Measurements from ENCODE around the gene PLCL1.

Gene PLCL1

DNA sequence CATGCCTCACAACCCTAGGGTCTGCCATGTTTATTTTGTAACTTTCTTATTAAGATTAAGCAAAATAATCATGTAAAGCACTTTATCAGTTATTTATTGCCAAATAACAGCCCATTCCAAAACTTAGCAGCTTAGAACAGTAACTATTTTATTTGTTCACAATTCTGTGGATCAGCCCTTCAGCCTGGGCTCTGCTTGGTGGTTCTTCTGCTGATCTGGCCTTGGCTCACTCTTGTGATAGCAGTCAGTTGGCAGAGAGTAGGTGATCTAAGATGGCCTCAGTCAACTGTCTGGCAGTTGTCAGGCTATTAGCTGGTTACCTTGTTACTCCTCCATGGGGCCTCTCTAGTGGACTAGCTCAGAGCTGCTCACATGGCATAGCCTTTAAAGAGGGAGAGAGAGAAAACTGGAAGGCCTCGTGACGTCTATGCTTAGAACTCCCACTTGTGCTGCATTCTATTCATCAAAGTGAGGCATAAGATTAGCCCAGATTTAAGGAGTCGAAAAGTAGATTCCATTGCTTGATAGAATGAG lies 54.3 kb downstream of the PLCL1 start:
- no peak for DNase-seq

DNA sequence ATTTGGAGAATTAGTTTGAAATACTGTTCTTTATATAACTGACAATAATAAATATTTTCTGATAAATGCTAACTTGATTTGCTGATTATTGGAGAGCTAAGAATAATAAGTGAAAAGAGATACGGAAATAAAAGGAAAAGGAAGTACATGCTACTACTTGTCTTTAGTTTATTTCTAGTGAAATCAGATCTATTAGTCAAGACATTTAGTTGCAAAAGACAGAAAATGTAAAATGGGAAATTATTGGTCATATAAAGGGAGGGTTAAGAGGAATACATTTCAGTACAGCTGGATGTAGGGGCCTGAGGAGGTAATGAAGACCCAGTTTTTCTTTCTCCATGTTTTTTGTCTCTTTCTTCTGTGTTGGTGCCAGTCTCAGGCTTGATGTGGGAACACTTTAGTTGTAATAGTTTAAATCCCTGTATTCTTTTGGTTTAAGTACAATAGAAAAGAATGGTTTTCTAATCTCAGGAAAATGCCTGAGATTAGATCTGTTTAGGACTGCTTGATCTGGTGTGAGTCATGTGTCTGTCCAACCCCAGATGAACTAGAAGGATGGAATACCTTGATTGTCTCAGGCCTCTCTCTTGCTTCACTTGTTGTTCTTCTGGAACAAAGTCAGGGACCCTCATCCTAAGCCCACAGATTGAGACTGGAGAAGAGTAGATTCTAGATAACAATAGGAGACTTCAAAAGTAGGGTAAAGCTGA lies 58.0 kb downstream of the PLCL1 start:
- DNase-seq = no peak

DNA sequence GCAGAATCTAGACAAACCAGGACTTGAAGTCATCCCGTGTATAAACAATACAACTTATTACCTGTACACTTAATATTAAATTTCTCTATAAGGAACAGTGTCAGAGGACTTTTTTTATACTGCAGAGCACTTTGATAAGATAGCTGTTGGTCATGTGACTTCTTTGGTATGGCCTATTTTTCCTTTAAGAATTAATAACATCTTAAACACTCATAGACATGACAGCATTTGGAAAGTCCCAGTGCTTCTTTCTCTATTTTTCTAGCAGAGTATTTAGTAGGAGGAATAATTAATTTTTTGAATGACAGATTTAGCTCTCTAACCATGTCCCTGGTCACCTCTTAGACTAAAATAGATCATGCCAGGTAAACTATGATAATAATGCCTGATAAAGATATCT lies 59.4 kb downstream of the PLCL1 start:
- no peak for DNase-seq

DNA sequence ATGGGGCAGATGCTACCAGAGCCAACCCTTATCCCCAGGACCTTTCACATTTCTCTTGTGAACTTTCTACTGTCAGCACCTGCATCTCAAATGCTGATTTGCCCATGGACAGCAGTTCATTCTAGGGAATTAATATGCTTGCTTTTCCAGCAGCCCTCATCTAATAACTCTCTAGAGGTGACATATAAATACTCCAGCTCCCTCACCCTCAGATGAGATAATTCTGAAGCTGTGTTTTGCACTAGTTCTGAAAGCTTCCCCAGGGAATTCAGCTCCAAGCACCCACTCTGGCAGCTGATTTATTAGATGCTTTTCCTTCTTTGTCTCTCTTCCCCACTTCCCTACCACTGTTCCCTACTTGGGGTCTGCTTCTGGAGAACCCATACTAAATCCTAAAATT lies 62.1 kb downstream of the PLCL1 start:
- no peak for DNase-seq

DNA sequence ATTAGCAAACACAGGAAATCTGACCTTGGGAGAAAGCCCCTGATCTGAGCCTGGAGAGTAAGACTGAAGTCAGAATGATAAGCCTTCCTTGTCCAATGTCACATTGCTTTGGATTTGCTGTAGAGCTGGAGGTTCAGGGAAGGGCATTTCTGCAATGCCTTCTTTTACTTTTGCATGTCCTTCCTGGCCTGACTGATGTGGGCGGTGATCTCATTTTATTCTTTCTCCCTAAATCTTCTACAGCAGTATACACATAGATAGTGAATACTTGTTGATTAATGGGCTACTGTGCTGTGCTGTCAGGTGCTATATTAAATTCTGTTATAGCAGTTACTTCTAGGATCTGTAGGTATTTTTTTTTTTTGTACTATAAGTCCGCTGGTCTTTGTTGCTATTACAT lies 62.6 kb downstream of the PLCL1 start:
- no peak for DNase-seq

DNA sequence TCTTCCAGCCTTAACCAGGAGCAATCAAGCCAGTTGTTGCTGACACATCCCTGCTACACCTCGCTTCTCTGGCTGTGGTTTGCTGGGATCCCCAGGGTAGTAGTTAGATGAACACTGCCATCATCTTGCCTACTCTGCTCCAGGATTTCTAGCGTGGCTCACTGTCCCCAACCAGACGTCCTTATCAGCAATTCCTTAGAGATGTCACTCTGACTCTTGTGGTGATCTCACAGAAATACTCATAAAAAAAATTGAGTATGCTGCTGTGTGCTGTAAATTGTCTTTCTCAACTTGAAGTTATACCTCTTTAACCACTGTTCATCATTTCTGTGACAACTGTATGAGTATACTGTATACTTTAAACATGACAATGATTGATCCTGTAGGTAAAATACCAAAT lies 63.2 kb downstream of the PLCL1 start:
- DNase-seq = no peak

DNA sequence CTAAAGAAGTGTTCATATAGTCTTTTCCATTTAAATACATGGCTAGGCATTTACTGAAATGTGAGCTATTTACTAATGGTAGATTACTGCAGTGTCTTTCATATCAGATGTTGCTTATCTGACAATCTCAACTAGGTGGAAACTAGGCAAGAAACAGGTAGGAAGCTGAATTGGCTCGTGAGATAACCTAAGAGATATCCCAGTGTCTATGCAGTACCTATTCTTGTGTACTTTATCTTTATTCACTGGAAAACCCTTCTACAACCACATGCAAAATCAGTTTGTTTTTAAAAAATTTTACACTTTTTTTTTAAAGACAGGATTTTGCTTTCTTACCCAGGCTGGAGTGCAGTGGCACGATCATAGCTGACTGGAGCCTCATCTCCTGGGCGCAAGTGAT lies 63.8 kb downstream of the PLCL1 start:
- DNase-seq = no peak

DNA sequence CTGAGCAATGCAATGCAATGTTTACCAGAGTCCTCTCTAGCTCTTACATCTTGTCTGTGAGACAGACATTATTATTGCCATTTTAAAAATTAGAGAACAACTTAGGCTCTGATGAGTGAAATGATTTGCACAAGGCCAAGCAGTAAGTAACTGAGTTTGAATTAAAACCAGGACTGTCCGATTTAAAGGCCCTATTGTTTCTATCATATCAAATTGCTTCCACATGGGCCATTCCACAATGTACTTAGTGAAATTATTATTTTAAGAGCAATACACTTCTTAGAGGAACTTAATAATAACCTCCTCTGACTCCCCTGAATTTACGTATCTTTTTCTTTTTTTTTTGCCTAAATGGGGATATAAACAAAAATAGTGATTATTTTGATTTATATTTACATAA lies 64.6 kb downstream of the PLCL1 start:
- no peak for DNase-seq

DNA sequence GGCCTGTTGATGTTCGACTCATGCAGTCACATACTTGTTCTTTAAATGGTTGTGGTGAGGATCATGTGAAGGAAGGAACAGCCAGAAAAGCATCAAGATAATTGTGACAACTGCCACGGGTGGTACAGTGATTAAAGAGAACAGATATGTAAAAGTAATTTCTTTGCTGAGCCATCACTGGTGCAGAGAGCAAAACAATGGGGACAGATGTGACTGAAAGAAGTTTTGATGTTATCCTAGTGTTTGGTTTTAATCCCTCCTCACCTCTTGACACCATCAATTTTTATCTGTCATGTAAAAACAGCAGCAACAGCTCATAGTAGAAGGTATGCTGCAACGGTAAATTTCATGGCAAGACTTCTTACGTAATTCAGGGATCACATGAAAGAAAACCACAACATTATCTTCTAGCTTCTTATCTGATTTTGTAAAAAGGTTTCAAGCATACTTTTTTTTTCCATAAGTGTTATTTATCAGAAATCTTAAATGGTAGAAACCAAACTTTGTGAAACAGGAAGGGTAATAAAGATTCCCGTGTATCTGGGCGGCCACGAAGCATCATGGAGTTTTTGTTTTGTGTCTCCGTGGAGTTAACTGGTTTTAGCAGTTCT lies 65.2 kb downstream of the PLCL1 start:
- DNase-seq = peak; percentile 18

DNA sequence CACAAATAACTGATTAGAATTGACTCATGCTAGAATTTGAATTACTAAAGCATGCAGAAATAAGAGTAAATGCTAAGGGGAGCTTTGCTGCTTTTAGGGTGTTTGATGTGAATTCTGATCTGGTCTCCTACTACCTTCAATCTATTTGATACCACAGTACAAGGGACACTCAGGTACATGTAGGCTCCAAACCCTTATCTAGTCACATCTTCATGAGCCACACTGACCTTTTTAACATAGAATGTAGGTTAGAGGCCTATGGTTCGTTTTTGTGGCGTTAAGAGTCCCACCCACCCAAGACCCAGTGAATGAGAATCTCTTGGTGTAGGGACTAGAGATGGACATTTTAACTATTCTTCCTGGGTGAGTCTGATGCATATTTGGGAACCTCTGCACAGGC lies 65.7 kb downstream of the PLCL1 start:
- no peak for DNase-seq

DNA sequence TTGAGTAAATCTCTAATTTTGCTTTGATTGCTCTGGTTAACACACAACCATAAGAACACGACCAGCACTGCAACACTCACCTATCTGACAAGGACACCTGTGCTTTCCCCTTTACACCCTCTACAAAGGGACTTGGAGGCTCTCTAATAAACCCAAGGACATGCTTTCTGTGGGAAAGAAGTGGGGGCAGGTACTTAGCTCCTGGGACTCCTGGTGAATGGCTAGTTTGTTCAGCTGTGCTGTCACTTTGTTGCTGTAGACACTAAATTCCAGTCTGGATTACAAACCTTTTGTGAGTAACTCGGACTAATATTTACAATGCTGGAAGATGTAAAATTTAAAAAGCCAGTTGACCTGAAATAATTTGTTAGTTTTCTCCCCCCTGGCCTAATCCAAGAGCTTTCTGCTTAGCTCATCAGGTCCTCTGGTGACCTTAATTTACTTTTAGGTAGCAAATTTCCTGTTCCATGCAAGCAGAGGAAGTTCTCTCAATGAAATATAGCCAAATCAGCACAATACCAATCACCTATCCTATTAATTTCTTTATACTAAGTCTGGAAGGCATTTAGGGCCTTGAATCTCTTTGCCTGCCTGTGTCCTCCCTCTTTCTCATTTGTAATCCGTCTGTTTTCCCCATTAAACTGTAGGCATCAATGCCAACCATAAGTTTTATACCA lies 67.5 kb downstream of the PLCL1 start:
- no peak for DNase-seq

DNA sequence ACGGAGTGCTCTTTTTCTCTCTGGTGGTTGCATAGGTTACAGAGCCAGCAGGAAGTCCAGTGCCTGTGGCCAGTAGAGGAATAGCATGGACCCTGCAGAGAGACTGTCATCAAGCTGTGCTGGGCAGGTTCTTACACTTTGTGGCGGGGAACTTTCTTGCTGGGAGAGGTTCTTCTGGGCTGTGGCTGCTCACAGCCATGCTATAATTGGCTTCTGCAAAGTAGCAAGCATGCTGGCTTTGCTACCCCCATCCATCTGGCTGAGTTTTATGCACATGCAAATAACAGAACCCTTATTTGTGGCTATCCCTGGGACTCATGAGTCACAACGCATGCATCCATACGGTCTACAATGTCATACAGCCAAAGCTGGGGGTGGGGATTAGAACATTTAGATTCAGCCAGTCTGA lies 68.9 kb downstream of the PLCL1 start:
- no peak for DNase-seq

DNA sequence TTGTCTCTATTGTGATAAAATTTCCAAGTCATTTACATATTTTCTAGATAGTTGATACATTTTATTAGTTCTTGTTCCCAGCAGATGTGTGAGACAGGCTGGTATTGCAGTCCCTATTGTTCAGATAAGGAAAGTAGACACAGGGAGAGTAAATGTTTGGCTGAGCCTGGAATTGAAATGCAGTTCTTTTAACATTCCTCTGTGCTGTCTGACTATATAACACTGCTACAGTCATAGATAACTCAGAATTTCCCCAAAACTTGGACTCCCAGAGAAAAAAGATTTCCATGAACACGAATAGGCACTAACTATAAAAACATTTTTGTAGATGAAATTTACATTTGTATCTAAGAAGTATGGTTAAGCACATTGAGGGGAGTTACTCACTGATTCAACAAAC lies 71.4 kb downstream of the PLCL1 start:
- no peak for DNase-seq

DNA sequence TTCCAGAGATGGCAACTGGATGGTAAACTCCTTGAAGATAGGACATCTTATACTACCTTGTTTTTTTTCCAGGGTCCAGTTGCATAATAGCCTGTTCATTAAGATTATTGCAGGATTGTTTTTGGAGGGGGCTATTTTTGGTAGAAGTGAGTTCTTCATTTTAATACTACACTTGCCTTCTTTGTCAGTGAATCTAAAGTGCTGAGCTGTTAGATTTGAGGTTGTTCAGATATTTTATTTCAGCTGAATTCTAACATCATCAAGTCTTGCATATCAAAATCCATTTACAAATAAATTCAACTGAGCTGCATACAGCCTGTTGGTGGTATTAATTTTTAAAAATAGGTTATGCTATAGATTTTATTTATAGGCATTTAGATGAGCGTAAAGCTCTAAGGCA lies 72.1 kb downstream of the PLCL1 start:
- DNase-seq = no peak

DNA sequence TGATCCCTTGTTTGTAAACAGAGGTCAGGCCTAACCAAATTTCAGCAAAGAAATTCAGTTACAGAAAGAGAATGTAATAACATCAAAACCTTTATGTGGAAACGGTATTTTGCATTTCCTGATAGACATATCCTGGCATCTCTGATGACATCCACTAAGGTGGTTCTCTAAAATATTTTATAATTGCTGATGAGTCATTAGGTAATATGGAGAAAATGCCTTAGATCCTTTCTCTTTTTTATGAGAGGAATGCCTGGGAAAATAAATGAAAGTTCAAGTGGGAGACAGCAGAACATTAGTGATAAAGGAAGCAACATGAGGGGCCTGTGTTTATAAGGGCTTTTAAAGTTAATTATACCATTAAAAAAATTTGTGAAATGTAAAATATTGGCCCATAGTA lies 72.6 kb downstream of the PLCL1 start:
- DNase-seq = no peak

DNA sequence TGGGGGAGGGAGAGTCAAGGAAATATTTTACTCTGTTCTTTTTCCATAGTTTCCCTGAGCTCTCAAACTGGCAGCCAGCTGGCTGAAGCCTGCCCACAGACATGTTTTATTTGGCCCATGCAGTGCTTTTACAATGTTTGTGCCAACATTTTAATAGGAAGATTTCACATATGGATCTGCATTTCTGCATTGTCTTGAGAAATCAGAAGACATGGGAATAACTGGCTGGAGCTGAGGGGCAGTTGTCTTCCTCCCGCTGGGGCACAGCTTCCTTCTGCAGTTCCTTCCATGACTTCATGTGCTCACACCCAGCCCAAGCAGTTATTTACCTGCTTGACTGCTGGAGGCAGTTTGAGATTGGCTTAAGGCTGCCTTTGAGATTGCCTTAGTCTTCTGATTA lies 74.4 kb downstream of the PLCL1 start:
- no peak for DNase-seq

DNA sequence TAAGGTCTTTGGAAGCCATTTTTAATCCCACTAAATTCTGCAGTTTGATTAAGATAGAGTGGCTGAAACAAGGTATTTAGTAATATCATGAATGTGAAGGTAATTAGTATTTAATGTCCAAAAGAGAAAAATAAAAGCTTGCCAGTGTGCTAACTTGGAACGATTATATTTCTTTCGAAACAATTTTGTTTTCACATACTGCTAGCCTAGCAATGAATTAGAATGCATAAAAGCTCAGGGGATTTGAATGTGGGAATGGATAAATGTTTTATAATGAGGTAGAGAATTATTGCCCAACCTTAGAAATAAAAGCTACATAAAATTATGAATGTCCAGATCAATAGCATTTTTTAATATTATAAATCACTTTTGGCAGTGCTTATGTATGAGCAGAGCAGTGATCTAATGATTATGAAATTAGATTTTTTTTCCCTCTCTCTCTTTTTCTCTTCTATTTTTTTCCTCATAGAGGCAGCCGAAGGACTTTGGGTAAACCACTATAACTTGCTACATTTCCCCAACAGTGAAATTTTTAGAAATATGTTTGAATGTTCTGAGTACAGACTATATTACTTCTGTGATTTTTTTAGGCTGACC lies 75.5 kb downstream of the PLCL1 start:
- DNase-seq = no peak

DNA sequence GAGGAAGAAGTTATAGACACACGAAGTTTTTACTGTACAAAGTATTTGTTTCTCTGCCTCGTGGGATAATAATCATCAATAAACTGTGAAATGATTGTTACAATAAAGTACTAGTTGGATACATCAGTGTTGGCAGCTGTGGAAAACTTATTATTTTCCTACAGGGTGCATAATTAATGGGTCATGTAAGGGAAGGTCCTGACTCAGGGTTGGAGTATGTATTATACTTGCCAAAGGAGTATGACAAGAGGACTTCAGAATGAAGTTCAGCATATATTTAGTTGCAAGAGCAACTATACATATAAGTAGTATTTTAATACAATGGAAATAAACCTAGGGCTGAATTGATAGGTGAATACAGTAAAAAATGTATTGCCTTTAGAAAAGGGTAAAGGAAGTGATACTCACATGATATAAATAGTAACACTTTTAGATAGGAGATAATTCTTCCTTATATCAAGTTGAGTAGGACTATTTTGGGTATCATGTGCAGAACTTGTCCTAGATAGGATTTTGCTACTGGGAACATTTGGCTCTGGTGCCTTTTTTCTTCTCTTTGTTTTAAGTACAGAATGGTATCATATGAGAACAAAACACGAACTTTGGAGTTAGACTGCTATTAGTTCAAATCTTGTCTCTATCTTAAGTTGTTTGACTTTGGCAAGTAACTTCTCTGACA lies 79.1 kb downstream of the PLCL1 start:
- no peak for DNase-seq

DNA sequence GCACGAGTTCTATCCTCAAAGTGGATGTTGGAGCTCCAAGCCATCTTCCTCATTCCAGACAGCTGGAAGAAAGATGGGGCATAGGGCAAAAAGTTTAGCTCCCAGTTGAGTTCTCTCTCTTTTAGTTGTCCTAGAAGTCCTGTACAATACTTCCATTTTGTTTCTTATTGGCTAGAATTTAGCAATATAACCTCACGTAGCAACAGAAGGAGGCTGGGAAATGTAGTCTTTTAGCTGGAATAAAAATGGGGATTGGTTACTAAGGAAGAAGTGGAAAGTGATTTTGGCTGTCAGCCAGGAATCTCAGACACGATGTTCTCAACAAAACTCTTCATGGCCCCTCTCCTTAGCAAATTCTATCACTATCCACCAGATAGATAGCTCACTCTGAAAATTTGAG lies 79.9 kb downstream of the PLCL1 start:
- DNase-seq = no peak

DNA sequence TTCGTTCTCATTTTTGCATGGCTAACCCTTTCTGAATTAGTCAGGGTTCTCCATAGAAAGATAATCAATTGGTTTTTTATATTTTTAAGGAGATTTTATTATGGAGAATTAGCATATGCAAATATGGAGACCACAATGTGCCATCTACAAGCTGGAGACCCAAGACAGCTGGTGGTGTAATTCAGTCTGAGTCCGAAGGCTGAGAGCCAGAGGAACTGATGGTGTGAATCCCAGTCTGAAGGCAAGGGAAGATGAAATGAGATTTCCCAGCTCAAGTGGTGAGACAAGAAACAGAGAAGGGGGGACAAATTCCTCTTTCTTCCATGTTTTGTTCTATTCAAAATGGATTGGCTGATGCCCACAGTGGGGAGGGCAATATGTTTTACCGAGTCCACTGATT lies 80.7 kb downstream of the PLCL1 start:
- DNase-seq = no peak

DNA sequence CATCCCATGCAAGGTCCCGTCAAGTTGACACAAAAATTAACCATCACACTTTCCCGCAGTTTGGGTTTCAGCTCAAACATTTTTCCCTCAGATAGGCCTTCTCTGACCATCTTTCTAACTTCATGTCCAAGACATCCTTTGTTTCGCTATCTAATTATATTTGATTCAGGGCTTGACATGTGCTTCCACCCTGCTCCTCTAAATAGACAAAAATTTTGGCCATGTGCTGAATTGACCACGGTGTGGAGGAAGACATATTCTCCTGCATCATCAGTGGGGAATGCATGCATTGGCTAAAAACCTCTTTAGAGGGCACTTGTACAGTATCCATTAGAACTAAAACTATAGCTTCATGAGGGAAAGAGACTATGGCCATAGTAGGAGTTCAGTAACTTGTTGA lies 81.2 kb downstream of the PLCL1 start:
- DNase-seq = no peak

DNA sequence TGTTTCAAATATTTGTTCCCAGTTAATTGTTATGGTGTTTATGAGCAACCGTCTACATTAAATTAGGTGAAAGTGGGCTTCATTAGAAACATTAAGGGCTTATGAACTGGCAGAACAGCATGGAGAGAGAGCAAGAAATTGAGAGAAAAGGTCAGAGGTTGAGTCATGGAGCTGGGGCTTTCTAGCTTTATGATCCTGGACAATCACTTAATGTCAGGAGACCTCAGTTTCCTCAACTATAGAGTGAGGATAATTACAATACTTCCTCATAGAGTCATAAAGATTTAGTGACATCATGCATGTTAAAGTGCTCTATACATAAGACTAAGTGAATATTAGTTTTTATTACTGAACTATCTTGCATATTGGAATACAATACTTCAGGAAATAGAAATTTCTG lies 83.9 kb downstream of the PLCL1 start:
- DNase-seq = no peak

DNA sequence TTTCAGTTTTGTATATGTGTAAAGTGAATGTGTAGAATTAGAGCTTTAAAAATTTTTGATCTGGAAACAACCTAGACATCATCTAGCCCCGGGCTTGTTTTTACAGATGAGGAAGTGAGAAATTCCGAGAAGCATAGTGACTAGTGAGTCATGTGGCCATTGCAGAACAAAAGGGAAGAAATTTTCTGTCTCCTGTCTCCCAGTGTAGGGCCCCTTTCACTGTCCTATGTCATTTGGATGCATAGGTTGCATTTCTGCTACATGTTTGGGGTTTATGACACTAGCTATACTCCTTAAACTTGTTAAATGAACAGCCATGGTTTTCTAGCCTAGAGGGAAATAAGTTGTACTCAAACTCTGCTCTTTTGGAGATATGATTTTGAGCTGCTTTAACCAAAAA lies 84.6 kb downstream of the PLCL1 start:
- no peak for DNase-seq
